GM12874 (cell line): Measurements from ENCODE around the gene BHMT2.

Experiments
- TF ChIP-seq, protein P1 (sequence below): IDR thresholded peaks from 2 replicates; pipeline ENCODE4 v1.5.1; 2011; ENCODE audit warnings: low read depth, mild to moderate bottlenecking, control low read depth, low read length, moderate library complexity; ENCODE audit not compliant: insufficient read depth

The BHMT2 gene

DNA sequence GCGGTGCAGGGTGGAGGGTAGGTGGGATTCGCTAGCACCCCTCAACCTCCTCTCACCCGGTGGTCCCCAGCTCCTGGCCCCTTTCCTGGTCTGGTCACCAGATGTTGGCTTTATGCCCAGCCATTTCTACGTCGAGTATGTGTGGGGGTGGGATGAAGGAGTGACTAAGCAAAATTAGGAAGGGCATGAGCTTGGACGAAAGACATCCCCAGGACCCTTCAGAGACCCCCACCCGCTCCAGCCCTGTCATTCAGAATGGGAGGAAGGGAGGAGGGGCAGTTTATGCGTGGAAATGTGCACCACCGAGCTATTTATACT is 742 bp downstream of the BHMT2 start:
- TF ChIP-seq, protein P1, sequence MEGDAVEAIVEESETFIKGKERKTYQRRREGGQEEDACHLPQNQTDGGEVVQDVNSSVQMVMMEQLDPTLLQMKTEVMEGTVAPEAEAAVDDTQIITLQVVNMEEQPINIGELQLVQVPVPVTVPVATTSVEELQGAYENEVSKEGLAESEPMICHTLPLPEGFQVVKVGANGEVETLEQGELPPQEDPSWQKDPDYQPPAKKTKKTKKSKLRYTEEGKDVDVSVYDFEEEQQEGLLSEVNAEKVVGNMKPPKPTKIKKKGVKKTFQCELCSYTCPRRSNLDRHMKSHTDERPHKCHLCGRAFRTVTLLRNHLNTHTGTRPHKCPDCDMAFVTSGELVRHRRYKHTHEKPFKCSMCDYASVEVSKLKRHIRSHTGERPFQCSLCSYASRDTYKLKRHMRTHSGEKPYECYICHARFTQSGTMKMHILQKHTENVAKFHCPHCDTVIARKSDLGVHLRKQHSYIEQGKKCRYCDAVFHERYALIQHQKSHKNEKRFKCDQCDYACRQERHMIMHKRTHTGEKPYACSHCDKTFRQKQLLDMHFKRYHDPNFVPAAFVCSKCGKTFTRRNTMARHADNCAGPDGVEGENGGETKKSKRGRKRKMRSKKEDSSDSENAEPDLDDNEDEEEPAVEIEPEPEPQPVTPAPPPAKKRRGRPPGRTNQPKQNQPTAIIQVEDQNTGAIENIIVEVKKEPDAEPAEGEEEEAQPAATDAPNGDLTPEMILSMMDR = no peak

DNA sequence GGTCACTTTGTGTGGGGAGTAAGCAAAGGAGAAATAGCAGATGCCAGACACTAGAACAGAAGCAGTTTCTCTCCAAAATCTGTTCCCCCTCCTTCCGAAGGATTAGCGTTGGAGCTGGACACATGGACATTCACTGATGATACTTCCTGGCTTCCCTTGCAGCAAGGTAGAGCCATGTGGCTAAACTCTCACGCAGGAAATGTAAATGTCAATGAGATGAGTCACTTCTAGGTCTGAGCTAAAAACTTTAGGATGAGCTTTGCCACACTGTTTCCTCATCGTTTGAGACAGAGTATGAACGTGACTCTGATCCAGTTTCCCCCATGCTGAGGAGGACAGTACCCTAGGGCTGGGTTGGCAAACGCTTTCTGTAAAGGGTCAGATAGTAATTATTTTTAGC is 5.1 kb downstream of the BHMT2 start:
- TF ChIP-seq, protein P1 = no peak

DNA sequence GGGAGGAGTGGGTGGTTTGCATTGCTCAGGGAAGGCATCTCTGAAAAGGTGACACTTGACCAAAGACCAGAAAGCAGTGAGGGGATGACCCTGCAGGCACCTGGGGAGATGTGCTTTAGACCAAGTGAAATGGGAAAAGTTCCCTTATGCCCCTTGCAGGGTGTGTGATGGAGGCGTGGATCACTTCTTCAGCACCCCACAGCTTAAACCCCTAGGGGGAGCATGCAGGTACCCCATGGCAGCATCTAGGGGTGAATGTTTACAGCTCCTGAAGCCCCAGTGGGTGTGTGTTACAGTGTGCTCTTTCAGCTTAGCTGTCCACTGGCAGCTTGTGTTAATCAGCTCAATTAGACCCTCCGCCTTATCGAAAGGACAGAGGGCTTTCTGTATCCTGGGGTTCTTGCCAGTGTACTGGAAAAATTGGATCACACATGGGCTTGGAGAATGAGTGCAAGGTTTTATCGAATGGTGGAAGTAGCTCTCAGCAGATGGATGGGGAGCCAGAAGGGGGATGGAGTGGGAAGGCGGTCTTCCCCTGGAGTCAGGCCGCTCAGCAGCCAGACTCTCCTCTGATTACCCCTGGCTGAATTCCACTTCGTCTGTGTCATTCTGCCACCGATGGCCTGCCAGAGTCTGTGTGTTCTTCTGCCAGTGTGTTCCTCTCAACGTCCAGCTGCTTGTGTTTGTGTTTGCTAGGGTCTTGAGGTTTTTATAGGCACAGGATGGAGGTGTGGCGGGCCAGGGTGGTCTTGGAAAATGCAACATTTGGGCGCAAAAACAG is 6.3 kb downstream of the BHMT2 start:
- TF ChIP-seq, protein P1 = no peak

DNA sequence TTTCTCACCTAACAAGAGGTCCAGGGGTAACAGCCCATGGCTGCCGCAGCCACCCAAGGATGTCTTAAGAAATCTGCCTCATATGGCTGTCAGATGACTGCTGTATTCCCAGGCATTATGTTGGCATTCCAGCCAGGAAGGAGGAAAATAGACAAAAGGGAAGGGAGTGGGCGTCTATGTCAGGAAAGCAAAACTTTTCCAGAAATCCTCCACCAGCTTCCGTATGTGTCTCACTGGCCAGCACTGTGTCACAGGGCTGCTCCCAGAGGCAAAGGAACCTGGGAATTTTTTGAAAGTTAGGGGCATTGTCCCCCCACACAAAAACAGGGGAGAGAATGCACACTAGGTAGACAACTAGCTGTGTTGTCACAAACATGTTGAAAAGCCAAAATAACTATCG is 7.3 kb downstream of the BHMT2 start:
- TF ChIP-seq, protein P1 = no peak

DNA sequence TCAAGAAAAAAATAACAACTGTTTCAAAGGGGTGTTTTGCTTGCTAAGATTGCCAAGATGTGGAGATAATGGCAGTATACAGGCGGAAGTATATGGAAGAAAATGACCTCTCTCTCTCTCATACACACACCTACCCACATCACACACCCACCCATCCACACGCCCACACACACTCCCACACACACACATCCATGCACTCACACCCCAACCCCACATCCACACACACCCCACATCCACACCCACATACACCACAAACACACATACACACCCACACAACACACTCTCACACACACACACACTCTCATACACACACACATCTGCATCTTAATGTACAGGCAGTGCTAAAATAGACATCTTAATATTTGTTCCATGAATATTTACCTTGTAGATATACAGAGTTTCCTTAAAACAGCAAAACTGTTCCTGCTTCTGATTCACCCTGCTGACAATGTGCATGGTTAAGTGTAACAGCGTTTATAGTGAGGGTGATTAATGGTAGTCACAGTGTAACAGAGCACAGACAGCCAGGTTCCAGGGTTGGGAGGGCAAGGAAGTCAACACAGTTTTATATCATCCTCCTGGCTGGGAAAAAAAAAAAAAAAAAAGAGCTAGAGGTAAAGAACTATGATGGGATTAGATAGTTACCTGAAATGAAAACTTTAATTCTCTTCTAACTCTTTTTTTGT is 8.3 kb downstream of the BHMT2 start:
- TF ChIP-seq, protein P1 = no peak

DNA sequence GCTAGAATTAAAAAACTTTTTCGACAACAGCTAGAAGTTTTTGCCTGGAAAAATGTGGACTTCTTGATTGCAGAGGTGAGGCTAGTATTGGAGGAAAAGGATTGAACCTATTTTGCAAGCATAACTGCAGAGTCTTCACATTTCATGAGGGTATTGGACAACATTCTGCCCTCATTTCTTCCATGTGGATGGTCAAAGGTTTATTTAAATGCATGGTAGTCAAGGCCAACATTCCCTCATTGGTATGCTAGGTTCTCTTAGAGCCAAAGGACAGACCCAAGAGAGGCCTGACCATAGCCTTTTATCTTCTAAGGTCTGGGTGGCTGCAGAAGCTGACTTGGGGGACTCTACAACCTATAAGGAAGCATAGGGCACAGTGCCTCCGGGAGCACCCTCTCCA is 11.2 kb downstream of the BHMT2 start:
- TF ChIP-seq, protein P1 = no peak

DNA sequence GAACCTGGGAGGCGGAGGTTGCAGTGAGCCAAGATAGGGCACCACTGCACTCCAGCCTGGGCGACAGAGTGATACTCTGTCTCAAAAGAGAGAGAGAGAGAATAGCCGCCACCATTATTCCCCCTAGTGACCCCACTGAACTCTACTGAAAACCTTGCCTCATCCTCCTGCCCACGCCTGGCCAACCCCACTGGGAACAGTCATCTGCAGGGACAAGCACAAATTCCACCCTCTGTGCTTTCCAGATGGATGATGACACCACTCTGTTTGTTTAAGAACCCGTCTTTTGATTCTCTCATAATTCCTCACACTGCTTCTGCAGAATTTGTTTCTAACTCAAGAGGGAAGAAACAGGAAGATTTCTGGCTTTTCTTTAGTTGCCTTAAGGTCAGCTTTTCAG is 12.2 kb downstream of the BHMT2 start:
- TF ChIP-seq, protein P1 = no peak
